CD4-positive, alpha-beta T cell treated with Interleukin-15 for 1 hour (primary cell): ENCODE data around the gene IL16.
A peak's percentile ranks its signal among the peaks of the same experiment; 100 is the strongest.

ENCODE experiments used
- DNase-seq: peaks from one replicate; pipeline ENCODE4 v3.0.0-alpha.2; 2020

IL16 gene

GRCh38 chr15:81297147-81297572 is 100.5 kb downstream of the IL16 start:
- no peak for DNase-seq

GRCh38 chr15:81297603-81298575 is 101.2 kb downstream of the IL16 start:
- DNase-seq: peak; percentile 32

GRCh38 chr15:81298611-81299010 is 101.9 kb downstream of the IL16 start:
- no peak for DNase-seq

- DNase-seq: no peak
Measured at GRCh38 chr15:81299156-81299555, 102.5 kb downstream of the IL16 start.

- no peak for DNase-seq
Measured at GRCh38 chr15:81299630-81300273, 103.1 kb downstream of the IL16 start.

- no peak for DNase-seq
Measured at GRCh38 chr15:81301385-81301784, 104.7 kb downstream of the IL16 start.

- peak; percentile 69 for DNase-seq
Measured at GRCh38 chr15:81301815-81302399, 105.2 kb downstream of the IL16 start.

GRCh38 chr15:81302701-81303109 is 106.0 kb downstream of the IL16 start:
- DNase-seq: peak; percentile 42

GRCh38 chr15:81303244-81304225 is 106.9 kb downstream of the IL16 start:
- DNase-seq: no peak

GRCh38 chr15:81304226-81304625 is 107.5 kb downstream of the IL16 start:
- DNase-seq: peak; percentile 52

GRCh38 chr15:81308260-81308659 is 111.6 kb downstream of the IL16 start:
- no peak for DNase-seq

GRCh38 chr15:81309647-81310450 is 113.2 kb downstream of the IL16 start:
- DNase-seq: no peak

GRCh38 chr15:81310480-81310879 is 113.8 kb downstream of the IL16 start:
- DNase-seq: no peak

- DNase-seq: peak; percentile 44
Measured at GRCh38 chr15:81311752-81312464, 115.2 kb downstream of the IL16 start.

GRCh38 chr15:81312790-81313543 is 116.3 kb downstream of the IL16 start:
- peak; percentile 68 for DNase-seq

GRCh38 chr15:81313686-81314085 is 117.0 kb downstream of the IL16 start:
- DNase-seq: no peak

GRCh38 chr15:81314378-81314777 is 117.7 kb downstream of the IL16 start:
- DNase-seq: no peak

- DNase-seq: no peak
Measured at GRCh38 chr15:81315452-81316175, 118.9 kb downstream of the IL16 start.

- DNase-seq: no peak
Measured at GRCh38 chr15:81316267-81316666, 119.6 kb downstream of the IL16 start.
